ENCODE data around the gene PRELP. TPM values are rescaled to one million over a fixed set of nuclear protein-coding genes. Genes with fewer than 3 reads are reported as not detected.

Gene PRELP
- total and polyA plus RNA-seq, 10 donors = 4.9 to 50.3 (median 29.2) TPM

GRCh38 chr1:203518541-203518940 is 42.9 kb downstream of the PRELP start:
- no peak for DNase-seq
- TF ChIP-seq CTCF (IDR thresholded peaks at IDR 0.05 in 8 of 11, conservative IDR thresholded peaks at IDR 0.05 in 3 of 11) (no peak), POLR2A (IDR thresholded peaks at IDR 0.05) (no peak), POLR2AphosphoS5 (IDR thresholded peaks at IDR 0.05) (no peak)
- Histone ChIP-seq H3K27me3 (replicated peaks in 1 of 7) (peaks cover 0 to 58% (median 0%) of the 10 kb centered on the region in 7 donors), H3K36me3 (no peaks in the 10 kb centered on the region), H3K9me3 (no peaks in the 10 kb centered on the region), H3K4me3 (no peak overlapping the region), H3K27ac (no peak overlapping the region), H3K4me1 (peaks cover 0 to 29% (median 14%) of the 10 kb centered on the region in 6 donors)
- 76 to 93% (median 89%) methylated on average over 7 of the region's 7 CpGs for WGBS, 5 donors
- intact Hi-C loops (cut with DNase I; ENCODE audit: low total_unique reads) = no loop called here

GRCh38 chr1:203519053-203519840 is 43.6 kb downstream of the PRELP start:
- no peaks in the 10 kb centered on the region for H3K36me3 ChIP-seq
- no peak overlapping the region for H3K4me3 ChIP-seq
- TF ChIP-seq POLR2AphosphoS5 (IDR thresholded peaks at IDR 0.05) = no peak
- no peak for TF ChIP-seq CTCF (IDR thresholded peaks at IDR 0.05 in 8 of 11, conservative IDR thresholded peaks at IDR 0.05 in 3 of 11)
- TF ChIP-seq POLR2A (IDR thresholded peaks at IDR 0.05) = no peak
- H3K27ac ChIP-seq = no peak overlapping the region
- 88 to 100% (median 93%) methylated on average over 5 to 10 of the region's 10 CpGs for WGBS, 5 donors
- intact Hi-C loops (cut with DNase I; ENCODE audit: low total_unique reads) = no loop called here
- H3K27me3 ChIP-seq (replicated peaks in 1 of 7) = peaks cover 0 to 53% (median 0%) of the 10 kb centered on the region in 7 donors
- no peak for DNase-seq
- peaks cover 0 to 24% (median 12%) of the 10 kb centered on the region in 6 donors for H3K4me1 ChIP-seq
- H3K9me3 ChIP-seq = no peaks in the 10 kb centered on the region

- Histone ChIP-seq H3K4me1 (peaks cover 0 to 30% (median 11%) of the 10 kb centered on the region in 6 donors), H3K9me3 (no peaks in the 10 kb centered on the region), H3K27me3 (replicated peaks in 1 of 7) (peaks cover 0 to 57% (median 0%) of the 10 kb centered on the region in 7 donors), H3K27ac (no peak overlapping the region), H3K36me3 (no peaks in the 10 kb centered on the region), H3K4me3 (no peak overlapping the region)
- TF ChIP-seq POLR2A (IDR thresholded peaks at IDR 0.05) = no peak
- no peak for TF ChIP-seq CTCF (IDR thresholded peaks at IDR 0.05 in 8 of 11, conservative IDR thresholded peaks at IDR 0.05 in 3 of 11)
- no peak for TF ChIP-seq POLR2AphosphoS5 (IDR thresholded peaks at IDR 0.05)
- 89 to 97% (median 96%) methylated on average over 6 of the region's 6 CpGs for WGBS, 5 donors
- no peak for DNase-seq
- intact Hi-C loops (cut with DNase I; ENCODE audit: low total_unique reads) = no loop called here
These were observed 44.3 kb downstream of the PRELP start for GRCh38 chr1:203519896-203520295.

GRCh38 chr1:203520315-203520714 is 44.7 kb downstream of the PRELP start:
- Histone ChIP-seq H3K27ac (no peak overlapping the region), H3K27me3 (replicated peaks in 1 of 7) (peaks cover 0 to 57% (median 0%) of the 10 kb centered on the region in 7 donors), H3K4me3 (no peak overlapping the region), H3K9me3 (no peaks in the 10 kb centered on the region), H3K36me3 (no peaks in the 10 kb centered on the region), H3K4me1 (peaks cover 0 to 31% (median 11%) of the 10 kb centered on the region in 6 donors)
- TF ChIP-seq POLR2A (IDR thresholded peaks at IDR 0.05) = no peak
- no peak for TF ChIP-seq CTCF (IDR thresholded peaks at IDR 0.05 in 8 of 11, conservative IDR thresholded peaks at IDR 0.05 in 3 of 11)
- no peak for TF ChIP-seq POLR2AphosphoS5 (IDR thresholded peaks at IDR 0.05)
- intact Hi-C loops (cut with DNase I; ENCODE audit: low total_unique reads) = no loop called here
- no peak for DNase-seq
- WGBS, 5 donors = 68 to 87% (median 75%) methylated on average over 5 of the region's 5 CpGs

Data from spleen (tissue), 11 donors.